HG02763 (cell line): ENCODE results near the gene IFNW1.

Experiments used
- ATAC-seq: cut with Tn5 transposase; IDR thresholded peaks from one replicate; pipeline ENCODE4 v1.9.1; 2021; ENCODE audit warnings: mild to moderate bottlenecking, moderate library complexity; ENCODE audit not compliant: unreplicated experiment

The IFNW1 gene

DNA sequence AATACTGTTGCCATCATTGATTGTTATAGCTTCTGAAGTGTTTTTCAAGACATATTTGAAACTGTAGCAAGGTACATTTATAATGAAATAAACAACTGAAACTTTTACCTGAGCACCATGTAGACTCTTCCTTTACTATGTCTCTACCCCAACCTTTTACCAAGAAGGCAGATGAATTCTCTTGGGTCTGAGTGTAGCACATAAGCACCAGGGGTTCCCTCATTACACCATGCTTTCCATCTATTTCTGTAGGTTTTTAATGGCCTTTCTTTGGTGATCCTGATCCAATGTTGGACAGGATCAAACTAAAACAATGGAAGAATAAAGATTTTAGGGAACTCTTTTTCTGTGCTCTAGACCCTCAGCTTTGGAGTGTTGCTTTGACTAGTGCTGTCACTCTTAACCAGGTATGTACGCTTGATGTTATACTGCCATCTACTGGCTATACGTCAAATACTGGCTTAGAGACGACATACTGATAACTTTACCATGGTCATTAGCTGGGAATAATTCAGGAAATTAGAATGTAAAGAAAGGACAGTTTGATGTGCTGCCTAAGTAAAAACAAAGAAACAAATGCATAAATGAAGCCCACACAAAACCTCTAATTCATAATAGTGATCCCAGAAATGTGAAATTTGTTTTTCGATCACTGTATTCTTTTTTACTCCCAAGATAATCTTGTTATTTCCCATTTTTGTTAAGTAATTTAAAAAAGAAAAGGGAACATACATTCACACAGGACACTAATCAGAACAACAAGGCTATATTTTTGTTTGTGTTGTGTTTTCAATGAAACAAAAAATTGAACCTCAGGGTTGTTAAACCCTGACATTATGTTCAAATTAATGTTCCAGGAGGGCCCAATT lies 30.7 kb downstream of the IFNW1 start:
- ATAC-seq, result peak; percentile 84

DNA sequence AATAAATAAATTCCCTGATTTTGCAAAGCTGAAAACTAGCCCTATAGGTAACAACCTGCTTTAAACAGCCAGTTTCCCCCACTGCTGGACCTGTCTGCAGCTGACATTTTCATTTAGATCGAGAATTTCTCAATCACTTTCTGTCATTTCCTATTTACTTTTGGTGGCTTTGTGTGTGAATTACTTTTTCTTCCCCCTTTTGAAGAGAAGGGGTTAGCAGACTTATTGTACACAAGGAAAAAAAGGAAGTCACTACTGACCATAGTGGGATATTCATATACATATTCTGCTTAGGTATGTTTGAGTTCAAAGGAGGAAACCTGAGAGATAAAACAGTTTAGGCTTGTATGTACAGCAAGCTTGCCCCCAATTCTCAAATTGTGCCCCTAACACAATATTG lies 36.8 kb downstream of the IFNW1 start:
- ATAC-seq, result no peak

DNA sequence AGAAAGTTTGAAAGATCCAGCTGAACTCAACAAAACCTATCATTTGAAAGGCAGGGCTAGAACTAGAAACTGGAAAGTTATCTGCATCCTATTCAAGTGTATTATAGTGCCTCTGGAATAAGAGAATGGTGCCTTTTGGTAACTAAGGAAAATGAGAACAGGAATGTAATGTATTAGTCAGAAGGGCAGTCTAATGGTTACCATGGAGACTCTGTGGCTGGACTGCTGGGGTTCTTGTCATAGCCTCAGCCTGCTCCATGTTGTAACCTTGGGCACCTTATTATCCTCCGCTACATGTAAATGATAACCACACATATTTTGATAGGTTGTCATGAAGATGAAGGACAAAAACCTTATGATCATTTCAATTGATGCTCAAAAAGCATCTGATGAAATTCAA lies 39.3 kb downstream of the IFNW1 start:
- ATAC-seq, result no peak

GRCh38 chr9:21097817-21098216 lies 43.8 kb downstream of the IFNW1 start:
- no peak for ATAC-seq

GRCh38 chr9:21096901-21097255 lies 44.8 kb downstream of the IFNW1 start:
- ATAC-seq, result no peak

DNA sequence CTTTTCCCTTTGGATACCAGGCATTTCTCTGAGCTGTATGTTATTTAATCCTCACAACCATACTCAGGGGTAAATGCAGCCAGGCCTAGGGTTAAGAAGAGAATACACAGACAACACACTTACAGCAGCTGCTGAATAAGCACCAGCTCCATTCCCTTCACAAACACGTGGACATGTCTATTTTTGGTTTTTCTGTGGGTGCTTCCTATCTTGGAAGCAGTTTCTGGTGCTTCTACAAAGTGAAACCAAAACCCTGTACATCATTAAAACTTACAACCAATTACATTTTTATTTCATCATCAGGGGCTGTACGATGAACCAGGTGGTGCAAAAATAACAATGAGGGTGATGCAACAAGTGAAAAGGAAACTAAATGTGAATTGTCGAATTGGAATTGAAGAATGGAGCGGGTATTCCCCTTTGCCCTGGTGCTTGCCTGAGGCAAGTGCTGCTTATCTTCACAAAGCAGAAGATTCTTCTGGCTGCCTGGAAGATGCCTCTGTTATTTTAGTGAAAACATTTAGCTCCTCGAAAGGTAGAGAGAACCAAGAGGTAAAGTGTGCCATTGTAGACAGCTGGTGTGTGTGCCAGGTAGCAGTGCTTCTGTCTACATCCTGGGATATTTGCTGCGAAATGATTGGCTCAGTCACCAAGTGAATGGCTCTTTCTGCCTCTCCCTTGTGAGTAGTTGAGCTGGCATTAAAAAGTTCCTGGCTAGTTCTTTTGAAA lies 45.3 kb downstream of the IFNW1 start:
- ATAC-seq, result peak; percentile 80

GRCh38 chr9:21095561-21095960 lies 46.1 kb downstream of the IFNW1 start:
- no peak for ATAC-seq
